Endothelial cell of umbilical vein (primary cell): ENCODE measurements around the gene GRAMD4. TPM values are rescaled to one million over a fixed set of nuclear protein-coding genes. Genes with fewer than 3 reads are reported as not detected.
A peak's percentile ranks its signal among the peaks of the same experiment; 100 is the strongest.

ENCODE experiments used
- BruUV-seq: library from RNA; stranded (reverse); fragments of 400-500 nt; replicated peaks from 2 replicates; lab custom pipeline; 2021; lab: Mats Ljungman, UMichigan
- CTCF ChIA-PET: fragments of 300-600, 350-600 bp; sonication (Branson Sonifier 250); formaldehyde crosslinking; loops from one replicate; lab custom pipeline; 2021; ENCODE audit warnings: antibody characterized with exemption, inconsistent platforms; lab: Charles Lee
- POLR2A ChIA-PET: fragments of 300-600, 350-600 bp; sonication (Branson Sonifier 250); formaldehyde crosslinking; loops from one replicate; lab custom pipeline; 2021; ENCODE audit warnings: antibody characterized with exemption, inconsistent platforms; lab: Charles Lee
- DNase-seq: peaks from one replicate; pipeline ENCODE4 v3.0.0-alpha.2; 2011; ENCODE audit warnings: low read depth, low spot score
- FAIRE-seq: peaks from 2 replicates; lab custom pipeline; 2011; peaks lifted over from hg19 to GRCh38; lab: Jason Lieb, UNC
- H2AFZ ChIP-seq: 2 replicates; pipeline ENCODE4 v1.6.0; 2012; ENCODE audit warnings: low read depth, low read length, control low read depth, inconsistent platforms
- H3K27ac ChIP-seq: 2 replicates; pipeline ENCODE4 v1.5.1; 2011; ENCODE audit warnings: low read depth, mild to moderate bottlenecking, control low read depth, low read length, moderate library complexity; ENCODE audit not compliant: insufficient read depth
- H3K27me3 ChIP-seq, 2 experiments: 2 replicates each; pipeline versions ENCODE4 v1.6.0 to v1.6.1; 2011; ENCODE audit warnings: low read length in 2 of 2, mixed read lengths in 1 of 2; ENCODE audit not compliant: control insufficient read depth in 2 of 2, insufficient read depth in 2 of 2
- H3K36me3 ChIP-seq, 2 experiments: 2 replicates in 1 of 2; 3 replicates in 1 of 2; pipeline ENCODE4 v1.5.1; 2011; ENCODE audit warnings: low read length in 2 of 2, mild to moderate bottlenecking in 1 of 2, moderate library complexity in 1 of 2; ENCODE audit not compliant: control insufficient read depth in 2 of 2, insufficient read depth in 2 of 2; ENCODE audit errors: extremely low read depth in 1 of 2
- H3K4me1 ChIP-seq: 3 replicates; pipeline ENCODE4 v1.5.1; 2011; ENCODE audit warnings: mild to moderate bottlenecking, low read length; ENCODE audit not compliant: control insufficient read depth, insufficient read depth; ENCODE audit errors: extremely low read depth
- H3K4me2 ChIP-seq: 2 replicates; pipeline ENCODE4 v1.6.1; 2011; ENCODE audit warnings: low read length, control low read depth, mixed read lengths; ENCODE audit not compliant: insufficient read depth
- H3K4me3 ChIP-seq, 3 experiments: fragments of 200-600 bp in 1 of 3; sonication (generic), shearing (Covaris generic) in 1 of 3; replicated peaks in 1 of 3; 2 replicates each; pipeline ENCODE4 v1.5.1; 2011 to 2016; ENCODE audit warnings: control low read depth in 3 of 3, low read length in 3 of 3, mild to moderate bottlenecking in 2 of 3, inconsistent platforms in 1 of 3, low read depth in 1 of 3, moderate library complexity in 1 of 3; ENCODE audit not compliant: insufficient read depth in 1 of 3
- H3K79me2 ChIP-seq: 2 replicates; pipeline ENCODE4 v1.6.0; 2012; ENCODE audit warnings: low read length, inconsistent platforms; ENCODE audit not compliant: control insufficient read depth, insufficient read depth
- H3K9ac ChIP-seq: replicated peaks from 2 replicates; pipeline ENCODE3; 2011; ENCODE audit warnings: low read length, control low read depth; ENCODE audit not compliant: insufficient read depth; ENCODE audit errors: extremely low read depth
- H3K9me1 ChIP-seq: replicated peaks from 3 replicates; pipeline ENCODE4 v1.6.0; 2011; ENCODE audit warnings: mild to moderate bottlenecking, low read length; ENCODE audit not compliant: control insufficient read depth, insufficient read depth; ENCODE audit errors: extremely low read depth
- H3K9me3 ChIP-seq: replicated peaks from 2 replicates; pipeline ENCODE4 v1.5.1; 2012; ENCODE audit warnings: low read length, inconsistent platforms; ENCODE audit not compliant: control insufficient read depth, insufficient read depth
- H4K20me1 ChIP-seq: replicated peaks from 2 replicates; pipeline ENCODE3; 2011; ENCODE audit warnings: mild to moderate bottlenecking, low read length; ENCODE audit not compliant: control insufficient read depth, insufficient read depth; ENCODE audit errors: extremely low read depth
- EZH2 ChIP-seq: IDR thresholded peaks from 2 replicates; pipeline ENCODE4 v1.6.1; 2012; ENCODE audit warnings: borderline replicate concordance, low read depth, mild to moderate bottlenecking, moderate library complexity, low read length, inconsistent platforms; ENCODE audit not compliant: severe bottlenecking
- FOS ChIP-seq: IDR thresholded peaks from 2 replicates; pipeline ENCODE4 v1.6.1; 2011; ENCODE audit warnings: mild to moderate bottlenecking, low read length, moderate library complexity, borderline replicate concordance; ENCODE audit not compliant: insufficient read depth
- GATA2 ChIP-seq: IDR thresholded peaks from 2 replicates; pipeline ENCODE4 v1.7.0; 2011; ENCODE audit warnings: low read depth, mild to moderate bottlenecking, moderate library complexity, mixed read lengths, low read length; ENCODE audit not compliant: insufficient read length, insufficient read depth
- JUN ChIP-seq: IDR thresholded peaks from 2 replicates; pipeline ENCODE4 v1.6.1; 2011; ENCODE audit warnings: borderline replicate concordance, low read depth; ENCODE audit not compliant: insufficient read length, insufficient read depth
- MYC ChIP-seq: IDR thresholded peaks from one replicate; pipeline ENCODE4 v1.6.1; 2011; ENCODE audit warnings: mild to moderate bottlenecking, low read depth, low read length
- POLR2A ChIP-seq: IDR thresholded peaks from 2 replicates; pipeline ENCODE4 v1.6.1; 2012; ENCODE audit warnings: low read depth, mild to moderate bottlenecking, control low read depth, low read length
- POLR2AphosphoS5 ChIP-seq: IDR thresholded peaks from 2 replicates; pipeline ENCODE4 v1.6.1; 2012; ENCODE audit warnings: low read depth, mild to moderate bottlenecking, control low read depth, low read length, moderate library complexity; ENCODE audit not compliant: insufficient read depth
- dilution Hi-C: fragments of 300-500 bp; cut with MboI; formaldehyde crosslinking; loops from one replicate; pipeline ENCODE4 v1.15.0; 2019; ENCODE audit warnings: low sequenced_read_pairs; ENCODE audit not compliant: extremely low pct_ligation_motif_present
- intact Hi-C: fragments of 100-400 bp; cut with micrococcal nuclease; formaldehyde crosslinking; loops from one replicate; pipeline ENCODE4 v1.10.0; 2022
- polyA plus RNA-seq, 4 experiments: library from polyadenylated mRNA; depleted of rRNA in 3 of 4; stranded (reverse) in 3 of 4; unstranded in 1 of 4; fragments of >200 nt; gene quantifications; 2 replicates each; pipeline versions ENCODE4 v1.2.1 to v1.2.3, GENCODE V29; 2011 to 2012; ENCODE audit warnings: missing spikeins in 1 of 4
- total RNA-seq: library from RNA; stranded (reverse); gene quantifications from 2 replicates; pipeline ENCODE4 v1.2.3, GENCODE V29; 2021
- TF ChIP-seq, protein P1 (sequence below), 2 donors: IDR thresholded peaks; 1 replicate in 1 of 2; 2 replicates in 1 of 2; pipeline ENCODE4 v1.5.1; 2011; ENCODE audit warnings: low read length in 2 of 2, mild to moderate bottlenecking in 2 of 2, moderate library complexity in 2 of 2, control low read depth in 1 of 2, inconsistent platforms in 1 of 2, low read depth in 1 of 2; ENCODE audit not compliant: insufficient read depth in 1 of 2; ENCODE audit errors: extremely low read depth in 1 of 2

The GRAMD4 gene
- total and polyA plus RNA-seq, 2 donors (not counting 3 experiments of a cell fraction or from before 2014, with no cell fraction given): 5.9 to 14.8 TPM

DNA sequence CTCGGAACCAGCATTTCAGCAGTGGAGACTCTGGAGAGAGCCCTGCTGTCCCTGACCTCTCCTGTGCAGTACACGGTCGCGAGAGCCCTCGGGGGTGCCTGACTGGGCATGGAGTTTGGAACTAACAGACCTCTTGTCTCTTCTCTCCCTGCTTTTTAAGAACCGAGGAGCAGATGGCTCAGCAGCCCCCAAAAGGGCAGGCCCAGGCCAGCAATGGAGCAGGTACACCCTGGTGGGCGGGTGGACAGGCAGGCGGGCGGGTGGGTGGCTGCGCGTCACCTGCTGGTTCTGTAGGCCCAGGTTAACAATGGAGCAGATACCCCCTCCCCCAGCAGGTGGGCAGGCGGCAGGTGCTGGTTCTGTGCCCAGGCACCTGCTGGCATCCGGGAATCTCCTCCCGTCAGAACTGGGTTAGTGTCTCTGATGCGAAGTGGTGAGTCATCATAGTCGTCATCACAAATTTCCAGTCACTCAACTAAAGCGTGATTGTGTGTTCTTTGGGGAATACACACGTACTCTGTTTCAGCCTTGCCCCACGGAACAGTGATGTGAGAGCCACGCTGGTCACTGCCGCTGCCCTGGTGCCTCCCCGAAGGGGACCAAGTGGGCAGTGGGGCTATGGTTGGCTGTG is 41.1 kb downstream of the GRAMD4 start:
- Histone ChIP-seq H3K27me3 (no peaks in the 10 kb centered on the region), H3K9me3 (no peaks in the 10 kb centered on the region), H2AFZ (no peak overlapping the region), H3K27ac (no peak overlapping the region), H3K4me3 (no peak overlapping the region), H3K36me3 (no peaks in the 10 kb centered on the region), H3K79me2 (no peaks in the 10 kb centered on the region), H3K9ac (no peak overlapping the region), H4K20me1 (no peaks in the 10 kb centered on the region), H3K4me1 (no peaks in the 10 kb centered on the region), H3K4me2 (no peak overlapping the region), H3K9me1 (no peaks in the 10 kb centered on the region)
- intact Hi-C loops: no loop called here
- FAIRE-seq: no peak
- CTCF ChIA-PET: no interaction called here
- no peak for DNase-seq
- dilution Hi-C loops: no loop called here
- POLR2A ChIA-PET: no interaction called here
- no peak for TF ChIP-seq POLR2A
- TF ChIP-seq MYC: no peak
- TF ChIP-seq POLR2AphosphoS5: no peak
- peak; percentile 5 for TF ChIP-seq FOS
- TF ChIP-seq JUN: peak; percentile 37
- no TSS peak for BruUV-seq

DNA sequence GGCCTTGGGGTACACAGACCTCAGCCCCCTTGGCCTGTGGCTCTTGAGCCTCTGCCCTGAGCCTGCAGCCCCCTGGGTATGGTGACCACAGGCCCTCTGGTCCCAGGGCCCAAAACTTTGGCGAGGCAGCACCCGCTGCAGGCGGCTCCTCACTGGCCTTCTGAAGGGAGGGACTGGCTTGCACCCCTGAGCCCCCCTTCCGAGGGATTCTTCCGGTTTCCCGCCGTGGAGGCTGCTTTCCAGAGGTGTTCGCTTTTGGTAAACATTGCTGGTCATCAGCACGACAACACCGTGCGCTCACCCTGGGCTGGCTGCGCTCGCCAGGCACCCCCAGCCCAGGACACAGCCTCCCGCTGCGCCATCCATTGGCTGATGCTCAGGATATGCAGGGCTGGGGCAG is 42.0 kb downstream of the GRAMD4 start:
- intact Hi-C loops: no loop called here

More for the DNA sequence above, 42.0 kb downstream of the GRAMD4 start:
- Histone ChIP-seq H3K9me1 (no peaks in the 10 kb centered on the region), H3K27ac (no peak overlapping the region), H3K27me3 (no peaks in the 10 kb centered on the region), H3K9ac (no peak overlapping the region), H3K4me3 (no peak overlapping the region), H3K79me2 (no peaks in the 10 kb centered on the region), H2AFZ (no peak overlapping the region), H3K36me3 (no peaks in the 10 kb centered on the region), H3K9me3 (no peaks in the 10 kb centered on the region), H3K4me2 (no peak overlapping the region), H4K20me1 (no peaks in the 10 kb centered on the region), H3K4me1 (no peaks in the 10 kb centered on the region)
- TF ChIP-seq, protein P1, sequence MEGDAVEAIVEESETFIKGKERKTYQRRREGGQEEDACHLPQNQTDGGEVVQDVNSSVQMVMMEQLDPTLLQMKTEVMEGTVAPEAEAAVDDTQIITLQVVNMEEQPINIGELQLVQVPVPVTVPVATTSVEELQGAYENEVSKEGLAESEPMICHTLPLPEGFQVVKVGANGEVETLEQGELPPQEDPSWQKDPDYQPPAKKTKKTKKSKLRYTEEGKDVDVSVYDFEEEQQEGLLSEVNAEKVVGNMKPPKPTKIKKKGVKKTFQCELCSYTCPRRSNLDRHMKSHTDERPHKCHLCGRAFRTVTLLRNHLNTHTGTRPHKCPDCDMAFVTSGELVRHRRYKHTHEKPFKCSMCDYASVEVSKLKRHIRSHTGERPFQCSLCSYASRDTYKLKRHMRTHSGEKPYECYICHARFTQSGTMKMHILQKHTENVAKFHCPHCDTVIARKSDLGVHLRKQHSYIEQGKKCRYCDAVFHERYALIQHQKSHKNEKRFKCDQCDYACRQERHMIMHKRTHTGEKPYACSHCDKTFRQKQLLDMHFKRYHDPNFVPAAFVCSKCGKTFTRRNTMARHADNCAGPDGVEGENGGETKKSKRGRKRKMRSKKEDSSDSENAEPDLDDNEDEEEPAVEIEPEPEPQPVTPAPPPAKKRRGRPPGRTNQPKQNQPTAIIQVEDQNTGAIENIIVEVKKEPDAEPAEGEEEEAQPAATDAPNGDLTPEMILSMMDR (IDR thresholded peaks at IDR 0.05; ENCODE audit: extremely low read depth in 1 of 2, insufficient read depth in 1 of 2, low read depth in 1 of 2, low read length in 2 of 2): no peak
- TF ChIP-seq GATA2 (no peak), EZH2 (no peak)
- DNase-seq: no peak
- dilution Hi-C loops: no loop called here
- ChIA-PET POLR2A (no interaction called here), CTCF (no interaction called here)
- BruUV-seq: no TSS peak
- FAIRE-seq: no peak
